HepG2 (cell line): ENCODE data around the gene ASAP2.

ENCODE experiments used
- CTCF ChIP-seq: sonication (generic); formaldehyde crosslinking; IDR thresholded peaks from 2 replicates; pipeline ENCODE4 v1.5.0; 2020; ENCODE audit warnings: mild to moderate bottlenecking, missing genetic modification reagents, moderate library complexity
- GLI4 ChIP-seq: sonication (generic); formaldehyde crosslinking; IDR thresholded peaks from 2 replicates; pipeline ENCODE4 v1.5.1; 2020; ENCODE audit warnings: missing genetic modification reagents, mild to moderate bottlenecking, moderate library complexity, borderline replicate concordance
- YY1 ChIP-seq: IDR thresholded peaks from 2 replicates; pipeline ENCODE4 v1.6.1; 2011; ENCODE audit warnings: low read length, low read depth, moderate library complexity, mild to moderate bottlenecking; ENCODE audit not compliant: insufficient read depth, insufficient replicate concordance
- ZBTB25 ChIP-seq: IDR thresholded peaks from 2 replicates; pipeline ENCODE4 v1.6.1; 2018; ENCODE audit warnings: missing genetic modification reagents
- ZKSCAN1 ChIP-seq: fragments of 150-350 bp; IDR thresholded peaks from 2 replicates; pipeline ENCODE4 v1.6.1; 2014; ENCODE audit warnings: low read length
- ZNF138 ChIP-seq: sonication (generic); formaldehyde crosslinking; IDR thresholded peaks from 2 replicates; pipeline ENCODE4 v1.5.0; 2020; ENCODE audit warnings: mild to moderate bottlenecking, low read depth, missing genetic modification reagents
- ZNF547 ChIP-seq: sonication (generic); formaldehyde crosslinking; IDR thresholded peaks from 2 replicates; pipeline ENCODE4 v1.5.1; 2020; ENCODE audit warnings: mild to moderate bottlenecking, missing genetic modification reagents
- ZSCAN30 ChIP-seq: sonication (generic); formaldehyde crosslinking; IDR thresholded peaks from 2 replicates; pipeline ENCODE4 v1.5.0; 2020; ENCODE audit warnings: mild to moderate bottlenecking, missing genetic modification reagents

- TF ChIP-seq ZNF547 (CRISPR knock-in tag) (no peak), GLI4 (no peak), ZSCAN30 (CRISPR knock-in tag) (no peak), CTCF (CRISPR knock-in tag) (no peak), YY1 (no peak), ZNF138 (CRISPR knock-in tag) (no peak), ZKSCAN1 (no peak), ZBTB25 (no peak)
Measured at GRCh38 chr2:9244985-9245544, 38.5 kb downstream of the ASAP2 start.
